SU-DHL-6 (cell line): Measurements from ENCODE around the gene WWOX.

ENCODE experiments used
- H2AFZ ChIP-seq: fragments of 200-600 bp; sonication (generic); 2 replicates; pipeline ENCODE4 v1.6.1; 2014; ENCODE audit warnings: low read depth, mild to moderate bottlenecking, moderate library complexity, mixed read lengths, antibody characterized with exemption, low read length; ENCODE audit not compliant: severe bottlenecking
- H3F3A ChIP-seq: fragments of 200-600 bp; shearing (Covaris generic); 2 replicates; pipeline ENCODE4 v1.6.0; 2016; ENCODE audit warnings: antibody characterized with exemption, mild to moderate bottlenecking; ENCODE audit not compliant: insufficient read depth
- H3K27ac ChIP-seq: fragments of 200-600 bp; sonication (generic); 2 replicates; pipeline ENCODE4 v1.5.1; 2016; ENCODE audit warnings: low read depth, mild to moderate bottlenecking, low read length, moderate library complexity, mixed read lengths
- H3K27me3 ChIP-seq: fragments of 200-600 bp; sonication (generic), shearing (Covaris generic); 2 replicates; pipeline ENCODE4 v1.6.0; 2014; ENCODE audit warnings: mild to moderate bottlenecking, low read length
- H3K36me3 ChIP-seq: fragments of 200-600 bp; sonication (generic); 2 replicates; pipeline ENCODE4 v1.6.1; 2014; ENCODE audit warnings: mild to moderate bottlenecking, low read length, mixed read lengths
- H3K4me2 ChIP-seq: fragments of 300-600, 200-600 bp; shearing (Covaris generic), sonication (generic); 2 replicates; pipeline ENCODE4 v1.6.0; 2014; ENCODE audit warnings: low read length, low read depth, mild to moderate bottlenecking; ENCODE audit not compliant: poor library complexity, severe bottlenecking
- H3K4me3 ChIP-seq: fragments of 200-600 bp; sonication (generic); 2 replicates; pipeline ENCODE4 v1.5.1; 2014; ENCODE audit warnings: antibody characterized with exemption, low read length, mild to moderate bottlenecking, mixed read lengths; ENCODE audit not compliant: insufficient read depth, poor library complexity, severe bottlenecking
- H3K79me2 ChIP-seq: fragments of 200-600 bp; sonication (generic); 2 replicates; pipeline ENCODE4 v1.6.1; 2014; ENCODE audit warnings: mild to moderate bottlenecking, low read length, moderate library complexity; ENCODE audit not compliant: insufficient read depth
- H3K9ac ChIP-seq: fragments of 200-600 bp; sonication (generic); 2 replicates; pipeline ENCODE4 v1.7.0; 2014; ENCODE audit warnings: mild to moderate bottlenecking, low read length
- H3K9me2 ChIP-seq: fragments of 200-600 bp; sonication (generic); replicated peaks from 2 replicates; pipeline ENCODE4 v1.6.1; 2014; ENCODE audit warnings: low read length; ENCODE audit not compliant: insufficient read depth
- H3K9me3 ChIP-seq: fragments of 200-600 bp; sonication (generic); 2 replicates; pipeline ENCODE4 v1.6.1; 2014; ENCODE audit warnings: low read length, mixed read lengths; ENCODE audit not compliant: insufficient read depth
- H4K20me1 ChIP-seq: fragments of 200-600 bp; sonication (generic); 2 replicates; pipeline ENCODE4 v1.6.1; 2014; ENCODE audit warnings: low read depth, mild to moderate bottlenecking, antibody characterized with exemption, low read length, moderate library complexity, mixed read lengths
- CTCF ChIP-seq: fragments of 200-600 bp; sonication (generic); IDR thresholded peaks from one replicate; pipeline ENCODE4 v1.5.1; 2017; ENCODE audit warnings: antibody characterized with exemption, mild to moderate bottlenecking, low read length, moderate library complexity; ENCODE audit not compliant: insufficient read depth, poor library complexity, severe bottlenecking
- EZH2phosphoT487 ChIP-seq: fragments of 200-600 bp; sonication (generic), shearing (Covaris generic); conservative IDR thresholded peaks from 2 replicates; pipeline ENCODE4 v1.6.1; 2018; ENCODE audit warnings: mild to moderate bottlenecking, antibody characterized with exemption, low read length, moderate library complexity, mixed read lengths

Gene WWOX

GRCh38 chr16:78502812-78503350, 403.4 kb downstream of the WWOX start:
- no peaks in the 10 kb centered on the region for H3K27me3 ChIP-seq
- H4K20me1 ChIP-seq, result no peaks in the 10 kb centered on the region
- no peaks in the 10 kb centered on the region for H3K79me2 ChIP-seq
- no peaks in the 10 kb centered on the region for H3F3A ChIP-seq
- H3K36me3 ChIP-seq, result no peaks in the 10 kb centered on the region
- no peaks in the 10 kb centered on the region for H3K9me3 ChIP-seq
- no peak overlapping the region for H3K4me3 ChIP-seq
- TF ChIP-seq CTCF (no peak), EZH2phosphoT487 (no peak)
- no peaks in the 10 kb centered on the region for H3K9me2 ChIP-seq
- no peak overlapping the region for H2AFZ ChIP-seq
- no peak overlapping the region for H3K9ac ChIP-seq
- no peak overlapping the region for H3K27ac ChIP-seq
- H3K4me2 ChIP-seq, result no peak overlapping the region

DNA sequence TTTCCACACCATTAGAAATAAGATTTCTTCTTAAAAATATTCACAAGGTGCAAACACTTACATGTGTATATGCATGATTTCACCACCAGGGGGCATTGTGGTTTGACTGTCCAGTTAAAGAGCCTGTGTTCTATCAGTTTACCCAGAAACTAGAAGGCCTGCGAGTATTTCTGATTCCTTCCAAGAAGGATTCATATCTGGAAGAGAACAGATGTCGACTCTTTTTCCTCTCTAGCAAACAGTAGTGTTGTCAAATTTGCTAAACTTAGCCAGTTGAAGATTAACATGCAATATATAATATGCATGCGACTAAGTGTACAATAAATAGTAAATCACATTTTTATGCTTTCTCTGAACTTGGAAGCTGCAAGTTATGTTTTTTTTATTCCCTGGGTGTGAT, 404.1 kb downstream of the WWOX start:
- Histone ChIP-seq H3K27me3 (no peaks in the 10 kb centered on the region), H3K79me2 (no peaks in the 10 kb centered on the region), H2AFZ (no peak overlapping the region), H3F3A (no peaks in the 10 kb centered on the region), H3K9ac (no peak overlapping the region), H3K9me3 (no peaks in the 10 kb centered on the region), H3K36me3 (no peaks in the 10 kb centered on the region), H3K27ac (no peak overlapping the region), H4K20me1 (no peaks in the 10 kb centered on the region), H3K4me3 (no peak overlapping the region), H3K9me2 (no peaks in the 10 kb centered on the region), H3K4me2 (no peak overlapping the region)
- TF ChIP-seq EZH2phosphoT487 (no peak), CTCF (peak; percentile 65)

DNA sequence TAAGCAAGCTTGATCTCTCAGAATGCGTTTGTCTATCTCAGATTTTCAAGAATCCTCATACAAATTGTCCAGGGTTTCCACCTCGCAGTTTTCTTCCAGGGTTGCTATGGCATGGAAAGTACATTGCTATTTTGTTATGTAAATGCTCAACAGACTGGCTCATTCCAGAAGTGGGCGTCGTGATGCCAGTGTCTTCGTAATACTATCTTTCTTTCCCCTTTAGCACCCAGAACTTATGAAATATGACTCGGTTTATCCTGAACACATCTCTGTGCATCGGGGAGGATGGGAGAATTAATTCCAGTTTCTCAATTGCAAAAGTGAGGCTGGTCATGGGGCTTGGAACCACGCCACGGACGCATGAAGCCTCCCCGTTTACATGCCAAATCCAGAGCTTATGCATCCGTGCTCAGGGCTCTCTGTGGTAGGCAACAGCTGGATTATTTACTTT, 405.0 kb downstream of the WWOX start:
- Histone ChIP-seq H3F3A (no peaks in the 10 kb centered on the region), H3K27ac (no peak overlapping the region), H3K9ac (no peak overlapping the region), H3K79me2 (no peaks in the 10 kb centered on the region), H3K9me2 (no peaks in the 10 kb centered on the region), H3K4me3 (no peak overlapping the region), H3K9me3 (no peaks in the 10 kb centered on the region), H3K36me3 (no peaks in the 10 kb centered on the region), H2AFZ (no peak overlapping the region), H4K20me1 (no peaks in the 10 kb centered on the region), H3K27me3 (no peaks in the 10 kb centered on the region), H3K4me2 (no peak overlapping the region)
- TF ChIP-seq EZH2phosphoT487 (no peak), CTCF (no peak)

DNA sequence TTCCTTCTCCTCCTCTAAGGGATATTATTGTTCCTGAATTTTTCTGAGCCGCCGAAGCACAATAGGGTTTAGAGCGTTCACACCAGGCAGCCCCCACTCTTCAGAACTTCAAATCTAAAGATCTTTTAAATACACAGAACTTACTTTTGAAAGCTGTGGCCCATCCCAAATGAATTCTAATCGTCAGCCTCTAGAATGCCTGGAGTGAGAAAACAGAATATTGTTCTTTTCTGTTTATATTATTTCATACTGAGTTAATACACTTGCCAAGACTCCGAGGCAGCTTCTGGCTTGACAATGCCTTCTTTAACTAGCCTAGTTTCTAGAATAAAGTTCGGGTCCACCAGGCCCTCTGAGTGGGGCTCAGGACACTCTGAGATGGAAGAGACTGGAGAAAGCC, 405.6 kb downstream of the WWOX start:
- H2AFZ ChIP-seq, result no peak overlapping the region
- H3K27me3 ChIP-seq, result no peaks in the 10 kb centered on the region
- H3K9ac ChIP-seq, result no peak overlapping the region
- TF ChIP-seq EZH2phosphoT487 (no peak), CTCF (no peak)
- H3K9me2 ChIP-seq, result no peaks in the 10 kb centered on the region
- no peak overlapping the region for H3K27ac ChIP-seq
- no peak overlapping the region for H3K4me3 ChIP-seq
- no peaks in the 10 kb centered on the region for H3F3A ChIP-seq
- no peak overlapping the region for H3K4me2 ChIP-seq
- no peaks in the 10 kb centered on the region for H3K36me3 ChIP-seq
- H4K20me1 ChIP-seq, result no peaks in the 10 kb centered on the region
- no peaks in the 10 kb centered on the region for H3K9me3 ChIP-seq
- no peaks in the 10 kb centered on the region for H3K79me2 ChIP-seq
